H9 (cell line): ENCODE results near the gene ALOX12B. TPM values are rescaled to one million over a fixed set of nuclear protein-coding genes. Genes with fewer than 3 reads are reported as not detected.

Experiments
- DNase-seq: peaks from one replicate; pipeline ENCODE4 v3.0.0-alpha.2; 2017
- H2AFZ ChIP-seq: one replicate; pipeline ENCODE4 v1.6.1; 2013; ENCODE audit warnings: mild to moderate bottlenecking, low read length, control low read depth, moderate library complexity
- H2AK5ac ChIP-seq: 2 replicates; pipeline ENCODE4 v1.6.1; 2013; ENCODE audit warnings: low read length, control low read depth, mixed read lengths; ENCODE audit not compliant: insufficient read length
- H2BK120ac ChIP-seq: one replicate; pipeline ENCODE4 v1.6.1; 2013; ENCODE audit warnings: low read depth, mild to moderate bottlenecking, low read length, control low read depth, inconsistent platforms; ENCODE audit not compliant: poor library complexity, severe bottlenecking
- H2BK12ac ChIP-seq: 2 replicates; pipeline ENCODE4 v1.6.1; 2013; ENCODE audit warnings: low read length, control low read depth, mixed read lengths, low read depth; ENCODE audit not compliant: insufficient read length
- H2BK15ac ChIP-seq: 2 replicates; pipeline ENCODE4 v1.6.1; 2013; ENCODE audit warnings: low read depth, low read length, control low read depth
- H2BK20ac ChIP-seq: one replicate; pipeline ENCODE4 v1.6.1; 2013; ENCODE audit warnings: low read depth, mild to moderate bottlenecking, low read length, control low read depth, inconsistent platforms; ENCODE audit not compliant: poor library complexity, severe bottlenecking
- H2BK5ac ChIP-seq: 2 replicates; pipeline ENCODE4 v1.6.1; 2013; ENCODE audit warnings: low read length, control low read depth, mixed read lengths; ENCODE audit not compliant: insufficient read length
- H3K14ac ChIP-seq: 2 replicates; pipeline ENCODE4 v1.6.1; 2013; ENCODE audit warnings: low read length, control low read depth; ENCODE audit not compliant: insufficient read depth
- H3K18ac ChIP-seq: 2 replicates; pipeline ENCODE4 v1.6.1; 2013; ENCODE audit warnings: low read depth, mild to moderate bottlenecking, mixed read lengths, low read length, control low read depth; ENCODE audit not compliant: insufficient read length
- H3K23ac ChIP-seq: 2 replicates; pipeline ENCODE4 v1.6.1; 2013; ENCODE audit warnings: low read length, control low read depth, mixed read lengths, low read depth; ENCODE audit not compliant: insufficient read length
- H3K23me2 ChIP-seq: 2 replicates; pipeline ENCODE4 v1.6.1; 2013; ENCODE audit warnings: low read depth, mild to moderate bottlenecking, mixed read lengths, low read length, control low read depth; ENCODE audit not compliant: insufficient read length, poor library complexity, severe bottlenecking
- H3K27ac ChIP-seq: 2 replicates; pipeline ENCODE4 v1.5.1; 2013; ENCODE audit warnings: low read length, control low read depth, mixed read lengths, low read depth; ENCODE audit not compliant: insufficient read length
- H3K27me3 ChIP-seq: 2 replicates; pipeline ENCODE4 v1.6.1; 2013; ENCODE audit warnings: low read length, control low read depth, inconsistent platforms; ENCODE audit not compliant: insufficient read depth
- H3K4ac ChIP-seq: 2 replicates; pipeline ENCODE4 v1.6.1; 2013; ENCODE audit warnings: low read depth, mild to moderate bottlenecking, control low read depth, inconsistent platforms, low read length, moderate library complexity
- H3K4me1 ChIP-seq: 2 replicates; pipeline ENCODE4 v1.6.1; 2013; ENCODE audit warnings: low read length, control low read depth, inconsistent platforms; ENCODE audit not compliant: insufficient read depth
- H3K4me2 ChIP-seq: 2 replicates; pipeline ENCODE4 v1.6.1; 2013; ENCODE audit warnings: low read length, control low read depth, mixed read lengths; ENCODE audit not compliant: insufficient read length, insufficient read depth
- H3K56ac ChIP-seq: 2 replicates; pipeline ENCODE4 v1.6.1; 2013; ENCODE audit warnings: low read depth, mild to moderate bottlenecking, mixed read lengths, low read length, control low read depth; ENCODE audit not compliant: insufficient read length
- H3K79me1 ChIP-seq: 2 replicates; pipeline ENCODE4 v1.6.1; 2013; ENCODE audit warnings: low read depth, mild to moderate bottlenecking, moderate library complexity, low read length, control low read depth, inconsistent platforms; ENCODE audit not compliant: insufficient read depth, poor library complexity, severe bottlenecking
- H3K79me2 ChIP-seq: 2 replicates; pipeline ENCODE4 v1.6.1; 2013; ENCODE audit warnings: low read length, control low read depth, inconsistent platforms; ENCODE audit not compliant: insufficient read depth
- H3K9ac ChIP-seq: 2 replicates; pipeline ENCODE4 v1.6.1; 2013; ENCODE audit warnings: low read length, control low read depth, mixed read lengths; ENCODE audit not compliant: insufficient read length; ENCODE audit errors: extremely low read depth
- H3K9me3 ChIP-seq: one replicate; pipeline ENCODE4 v1.6.1; 2013; ENCODE audit warnings: low read depth, low read length, inconsistent platforms; ENCODE audit not compliant: control insufficient read depth
- H3T11ph ChIP-seq: one replicate; pipeline ENCODE4 v1.6.1; 2013; ENCODE audit warnings: mild to moderate bottlenecking, low read length, control low read depth, inconsistent platforms
- H4K20me1 ChIP-seq: one replicate; pipeline ENCODE4 v1.6.1; 2013; ENCODE audit not compliant: control insufficient read depth, insufficient read length, insufficient read depth
- H4K5ac ChIP-seq: 2 replicates; pipeline ENCODE4 v1.6.1; 2013; ENCODE audit warnings: low read depth, mild to moderate bottlenecking, mixed read lengths, low read length, control low read depth; ENCODE audit not compliant: insufficient read length
- H4K8ac ChIP-seq: replicated peaks from 2 replicates; pipeline ENCODE4 v1.6.1; 2013; ENCODE audit warnings: low read length, control low read depth, mixed read lengths, low read depth; ENCODE audit not compliant: insufficient read length
- H4K91ac ChIP-seq: 2 replicates; pipeline ENCODE4 v1.6.1; 2013; ENCODE audit warnings: low read depth, mild to moderate bottlenecking, moderate library complexity, mixed read lengths, low read length, control low read depth; ENCODE audit not compliant: insufficient read length
- H3K27ac Mint-ChIP-seq, 3 experiments: 2 replicates in 2 of 3; 3 replicates in 1 of 3; pipeline ENCODE4 v1.8.0; 2020 to 2021; ENCODE audit warnings: mixed read lengths in 3 of 3, mild to moderate bottlenecking in 1 of 3, moderate library complexity in 1 of 3
- H3K27me3 Mint-ChIP-seq: 2 replicates; pipeline ENCODE4 v1.8.0; 2021; ENCODE audit warnings: low read depth, mild to moderate bottlenecking, moderate library complexity, mixed read lengths
- H3K36me3 Mint-ChIP-seq, 3 experiments: 2 replicates in 2 of 3; 3 replicates in 1 of 3; pipeline ENCODE4 v1.8.0; 2020 to 2021; ENCODE audit warnings: low read depth in 3 of 3, mixed read lengths in 3 of 3; ENCODE audit not compliant: insufficient read depth in 1 of 3
- H3K4me1 Mint-ChIP-seq, 2 experiments: 2 replicates each; pipeline ENCODE4 v1.8.0; 2020; ENCODE audit warnings: mixed read lengths in 2 of 2
- H3K4me3 Mint-ChIP-seq, 2 experiments: 2 replicates in 1 of 2; 3 replicates in 1 of 2; pipeline ENCODE4 v1.8.0; 2020 to 2021; ENCODE audit warnings: mild to moderate bottlenecking in 2 of 2, mixed read lengths in 2 of 2, moderate library complexity in 1 of 2
- H3K9me3 Mint-ChIP-seq, 2 experiments: 2 replicates in 1 of 2; 3 replicates in 1 of 2; pipeline ENCODE4 v1.8.0; 2020; ENCODE audit warnings: mild to moderate bottlenecking in 2 of 2, mixed read lengths in 2 of 2, moderate library complexity in 1 of 2
- CTCF ChIP-seq: fragments of 200-600 bp; sonication (generic); conservative IDR thresholded peaks from 3 replicates; pipeline ENCODE4 v1.8.0; 2021; ENCODE audit warnings: antibody characterized with exemption, mild to moderate bottlenecking
- WGBS: extraction: QIAGEN DNeasy Blood & Tissue Kit; methylation state at CpG from one replicate; pipeline ENCODE4 v1.1.7; 2013; ENCODE audit warnings: missing lambda C conversion rate, low lambda C conversion rate, mixed read lengths; ENCODE audit not compliant: insufficient read length; ENCODE audit errors: extremely low coverage; 5-methylcytosine and 5-hydroxymethylcytosine counted together
- long read RNA-seq: library from polyadenylated mRNA; unstranded; transcript quantifications from one replicate; pipeline ENCODE4 v2.0.0, GENCODE V29; 2020
- total RNA-seq: library from RNA; stranded (reverse); gene quantifications from 2 replicates; pipeline ENCODE4 v1.2.1, GENCODE V29; 2021

ALOX12B gene
- total RNA-seq, result 0.86 and 1.2 TPM in 2 replicates
- long read RNA-seq, partial matches to known transcripts, result 5 of 8 reads
- long read RNA-seq, other reads (novel, unspliced or antisense), result 1 of 8 reads

DNA sequence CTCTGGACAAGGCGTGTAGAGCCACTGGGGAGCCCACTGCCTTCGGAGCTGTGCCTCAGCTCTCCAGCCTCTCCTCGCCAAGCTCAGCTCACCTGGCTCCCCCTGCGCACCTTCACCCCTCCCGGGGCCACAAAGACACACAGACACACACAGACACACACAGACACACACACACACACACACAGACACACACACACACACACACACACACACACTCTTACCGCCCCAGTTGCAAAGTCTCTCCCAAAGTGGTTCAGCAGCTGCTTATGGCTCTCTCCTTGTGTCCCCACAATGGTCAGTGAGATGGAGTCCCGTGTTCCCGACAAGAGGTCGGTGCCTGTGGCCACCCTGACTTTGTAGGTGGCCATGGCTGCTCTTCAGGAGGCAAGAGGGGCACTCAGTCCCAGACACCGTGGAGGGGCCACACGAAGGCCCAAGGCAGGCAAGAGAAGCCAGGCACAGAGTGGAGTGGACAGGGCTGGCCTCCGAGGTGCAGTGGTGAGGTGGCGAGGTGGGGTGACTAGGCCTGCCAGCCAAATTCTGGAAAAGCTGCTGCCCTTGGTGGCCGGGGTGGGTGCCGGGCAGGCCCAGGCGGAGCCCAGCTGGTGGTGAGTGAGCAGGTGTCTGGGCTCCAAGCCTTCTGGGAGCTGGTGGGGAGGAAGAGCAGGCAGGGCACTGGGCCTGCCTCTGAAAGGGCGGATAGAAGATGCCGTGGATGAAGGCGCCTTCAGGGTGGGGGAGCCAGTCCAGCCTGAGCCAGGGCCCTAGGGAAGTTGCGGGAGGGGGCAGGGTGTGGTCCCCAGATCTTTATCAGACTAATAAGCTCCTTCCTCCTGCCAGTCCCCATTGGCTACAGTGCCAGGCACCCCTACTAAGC lies at the start of gene ALOX12B:
Gene ALOX12B (minus strand): TSS at position 642 of the 877 bp plus-strand sequence. CDS start 274 bp downstream, at position 368.
- no peak within 1 kb of the TSS for H3K27ac ChIP-seq
- no peak within 1 kb of the TSS for H2BK120ac ChIP-seq
- H3K9ac ChIP-seq, result no peak within 1 kb of the TSS
- TF ChIP-seq CTCF, result no peak
- H3K4me3 Mint-ChIP-seq, result no peak within 1 kb of the TSS; a peak in 1 of 5 replicates
- no peak within 1 kb of the TSS for H4K5ac ChIP-seq
- H2BK12ac ChIP-seq, result no peak within 1 kb of the TSS
- no CpG with 5 or more reads among the region's 20 CpGs for WGBS
- H2BK15ac ChIP-seq, result no peak within 1 kb of the TSS
- no peaks in the 10 kb centered on the region for H3K23me2 ChIP-seq
- H4K20me1 ChIP-seq, result no peaks in the 10 kb centered on the region
- no peak within 1 kb of the TSS for H3K14ac ChIP-seq
- peaks cover 55% of the 10 kb centered on the region for H3K27me3 Mint-ChIP-seq
- H3K79me2 ChIP-seq, result no peaks in the 10 kb centered on the region
- no peak within 1 kb of the TSS; a peak in 1 of 7 replicates for H3K27ac Mint-ChIP-seq
- H3K79me1 ChIP-seq, result no peaks in the 10 kb centered on the region
- H3K56ac ChIP-seq, result no peak within 1 kb of the TSS
- H2AK5ac ChIP-seq, result no peak within 1 kb of the TSS
- no peak within 1 kb of the TSS for H3T11ph ChIP-seq
- DNase-seq, result no peak
- H2BK20ac ChIP-seq, result no peak within 1 kb of the TSS
- no peak within 1 kb of the TSS for H2BK5ac ChIP-seq
- H4K8ac ChIP-seq, result no peak within 1 kb of the TSS
- no peak within 1 kb of the TSS for H3K4me2 ChIP-seq
- H3K9me3 ChIP-seq, result no peaks in the 10 kb centered on the region
- H4K91ac ChIP-seq, result no peak within 1 kb of the TSS
- no peaks in the 10 kb centered on the region; a peak in 2 of 5 replicates for H3K9me3 Mint-ChIP-seq
- no peak within 1 kb of the TSS for H3K4ac ChIP-seq
- no peaks in the 10 kb centered on the region; the same call in 1 of the 2 replicates for H3K4me1 ChIP-seq
- H3K27me3 ChIP-seq, result no peaks in the 10 kb centered on the region
- no peak within 1 kb of the TSS for H2AFZ ChIP-seq
- H3K36me3 Mint-ChIP-seq, result no peaks in the 10 kb centered on the region; a peak in 1 of 7 replicates
- no peak within 1 kb of the TSS for H3K23ac ChIP-seq
- H3K4me1 Mint-ChIP-seq, result peaks cover 15 to 17% of the 10 kb centered on the region in 2 experiments
- no peak within 1 kb of the TSS for H3K18ac ChIP-seq
